ENCODE results near the gene KRCC1.

DNA sequence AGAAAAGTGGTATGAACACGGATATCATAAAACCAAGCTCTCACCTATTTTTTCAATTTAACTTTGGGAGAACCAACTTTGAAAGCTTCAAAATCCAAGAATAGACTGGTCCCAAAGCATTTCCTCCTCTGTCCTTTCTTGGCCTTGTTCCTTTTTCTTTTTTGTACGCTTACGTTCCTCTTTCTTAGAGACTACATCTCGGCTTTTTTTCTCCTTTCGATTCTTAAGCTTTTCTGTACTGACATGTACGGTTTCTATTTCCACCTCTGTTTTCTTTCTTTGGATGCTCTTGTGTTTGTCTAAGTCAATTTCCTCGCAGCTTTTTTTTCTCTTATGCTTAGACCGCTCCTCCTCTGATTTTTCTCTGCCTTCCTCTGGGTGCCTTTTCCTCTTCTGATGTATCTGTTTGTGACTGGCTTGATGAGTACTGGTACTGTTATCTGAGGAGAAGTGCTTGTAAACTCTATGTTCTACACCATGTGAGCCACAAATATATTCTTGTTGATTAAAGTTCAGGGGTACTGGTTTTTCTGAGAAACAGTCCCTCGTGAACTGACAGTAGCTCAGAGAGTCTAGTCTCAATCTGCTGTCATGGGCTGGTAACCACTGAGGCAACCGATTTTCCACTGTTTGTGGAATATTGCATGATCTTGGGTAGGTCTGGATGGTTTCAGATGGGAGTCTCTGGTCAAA is 27.7 kb downstream of the KRCC1 start:
- TF ChIP-seq POLR2A (IDR thresholded peaks at IDR 0.05; ENCODE audit: low read depth, low read length), result no peak
- TF ChIP-seq POLR2AphosphoS5 (IDR thresholded peaks at IDR 0.05; ENCODE audit: low read depth, low read length), result no peak

All from GM12892 (cell line).